Upper lobe of left lung (tissue), 4 donors: ENCODE measurements around the gene USP1.

Experiments used
- EP300 ChIP-seq, 4 donors: sonication (generic); formaldehyde crosslinking; IDR thresholded peaks; one replicate each; pipeline ENCODE4 v1.5.1; 2017; ENCODE audit warnings: antibody characterized with exemption in 4 of 4, control low read depth in 2 of 4
- POLR2A ChIP-seq, 4 donors: fragments of 450-650 bp; IDR thresholded peaks; one replicate each; pipeline ENCODE4 v1.5.1; 2016 to 2017; ENCODE audit warnings: antibody characterized with exemption in 4 of 4, mild to moderate bottlenecking in 2 of 4
- POLR2AphosphoS5 ChIP-seq, 2 donors: sonication (generic); formaldehyde crosslinking; IDR thresholded peaks; one replicate each; pipeline ENCODE4 v1.5.1; 2017; ENCODE audit warnings: antibody characterized with exemption in 2 of 2
- TF ChIP-seq, protein P1 (sequence below), 6 experiments: fragments of 450-650 bp in 4 of 6; fragments of 200-600 bp in 2 of 6; sonication (generic) in 2 of 6; IDR thresholded peaks; one replicate each; pipeline ENCODE4 v1.5.1; 2016 to 2019; ENCODE audit warnings: antibody characterized with exemption in 6 of 6

DNA sequence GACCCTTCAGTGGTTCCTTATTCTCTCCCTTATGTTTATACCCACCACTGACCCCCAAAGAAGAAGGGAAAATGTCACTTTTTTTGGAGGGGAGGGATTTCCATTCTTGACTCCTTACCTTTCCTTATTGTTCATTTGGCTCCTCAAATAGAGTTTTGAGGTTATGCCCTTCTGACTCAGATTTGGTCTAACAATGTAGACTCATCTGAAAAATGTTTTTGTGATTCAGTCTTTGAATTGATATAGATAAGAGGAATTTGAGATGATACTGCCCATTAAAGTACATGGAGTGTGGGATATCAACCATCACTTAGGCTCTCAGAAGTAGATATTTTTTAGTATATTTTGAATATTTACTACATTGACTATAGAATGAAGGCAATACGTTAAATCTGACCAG is 16.1 kb downstream of the USP1 start:
- TF ChIP-seq EP300 (IDR thresholded peaks at IDR 0.05) (no peak), POLR2A (IDR thresholded peaks at IDR 0.05) (no peak), POLR2AphosphoS5 (IDR thresholded peaks at IDR 0.05) (no peak)
- TF ChIP-seq, protein P1, sequence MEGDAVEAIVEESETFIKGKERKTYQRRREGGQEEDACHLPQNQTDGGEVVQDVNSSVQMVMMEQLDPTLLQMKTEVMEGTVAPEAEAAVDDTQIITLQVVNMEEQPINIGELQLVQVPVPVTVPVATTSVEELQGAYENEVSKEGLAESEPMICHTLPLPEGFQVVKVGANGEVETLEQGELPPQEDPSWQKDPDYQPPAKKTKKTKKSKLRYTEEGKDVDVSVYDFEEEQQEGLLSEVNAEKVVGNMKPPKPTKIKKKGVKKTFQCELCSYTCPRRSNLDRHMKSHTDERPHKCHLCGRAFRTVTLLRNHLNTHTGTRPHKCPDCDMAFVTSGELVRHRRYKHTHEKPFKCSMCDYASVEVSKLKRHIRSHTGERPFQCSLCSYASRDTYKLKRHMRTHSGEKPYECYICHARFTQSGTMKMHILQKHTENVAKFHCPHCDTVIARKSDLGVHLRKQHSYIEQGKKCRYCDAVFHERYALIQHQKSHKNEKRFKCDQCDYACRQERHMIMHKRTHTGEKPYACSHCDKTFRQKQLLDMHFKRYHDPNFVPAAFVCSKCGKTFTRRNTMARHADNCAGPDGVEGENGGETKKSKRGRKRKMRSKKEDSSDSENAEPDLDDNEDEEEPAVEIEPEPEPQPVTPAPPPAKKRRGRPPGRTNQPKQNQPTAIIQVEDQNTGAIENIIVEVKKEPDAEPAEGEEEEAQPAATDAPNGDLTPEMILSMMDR (IDR thresholded peaks at IDR 0.05): no peak
